Muscle layer of duodenum (tissue), 2 donors: ENCODE measurements around the gene TANC1.

Source experiments
- H3K27ac ChIP-seq: one replicate; pipeline ENCODE4 v1.7.0; 2013; ENCODE audit warnings: mild to moderate bottlenecking, low read length
- H3K27me3 ChIP-seq: one replicate; pipeline ENCODE4 v1.7.0; 2013; ENCODE audit warnings: low read depth, mild to moderate bottlenecking, control low read depth, low read length
- H3K36me3 ChIP-seq, 2 donors: one replicate each; pipeline ENCODE4 v1.7.0; 2013; ENCODE audit warnings: low read length in 2 of 2, control low read depth in 1 of 2, mild to moderate bottlenecking in 1 of 2; ENCODE audit not compliant: insufficient read depth in 2 of 2, control insufficient read depth in 1 of 2
- H3K4me1 ChIP-seq, 2 donors: one replicate each; pipeline ENCODE4 v1.7.0; 2013; ENCODE audit warnings: low read length in 2 of 2, mild to moderate bottlenecking in 2 of 2, control low read depth in 1 of 2, moderate library complexity in 1 of 2; ENCODE audit not compliant: insufficient read depth in 2 of 2, control insufficient read depth in 1 of 2
- H3K4me3 ChIP-seq, 2 donors: one replicate each; pipeline ENCODE4 v1.7.0; 2013; ENCODE audit warnings: low read length in 2 of 2, low read depth in 1 of 2, mild to moderate bottlenecking in 1 of 2
- H3K9me3 ChIP-seq, 2 donors: one replicate each; pipeline ENCODE4 v1.7.0; 2013; ENCODE audit warnings: low read length in 2 of 2, control low read depth in 1 of 2, mild to moderate bottlenecking in 1 of 2; ENCODE audit not compliant: control insufficient read depth in 1 of 2
- donor health status: healthy.

The TANC1 gene

GRCh38 chr2:158996378-158996993, 28.0 kb downstream of the TANC1 start:
- no peaks in the 10 kb centered on the region for H3K9me3 ChIP-seq
- H3K27ac ChIP-seq, result no peak overlapping the region
- no peak overlapping the region for H3K4me3 ChIP-seq
- H3K27me3 ChIP-seq, result no peaks in the 10 kb centered on the region
- H3K4me1 ChIP-seq, result peaks cover 23 to 29% of the 10 kb centered on the region in 2 donors
- no peaks in the 10 kb centered on the region for H3K36me3 ChIP-seq

GRCh38 chr2:158997037-158997790, 28.8 kb downstream of the TANC1 start:
- Histone ChIP-seq H3K9me3 (no peaks in the 10 kb centered on the region), H3K27ac (no peak overlapping the region), H3K27me3 (no peaks in the 10 kb centered on the region), H3K36me3 (no peaks in the 10 kb centered on the region), H3K4me1 (peaks cover 23 to 33% of the 10 kb centered on the region in 2 donors), H3K4me3 (no peak overlapping the region)

- H3K4me1 ChIP-seq, result peaks cover 26 to 46% of the 10 kb centered on the region in 2 donors
- no peaks in the 10 kb centered on the region for H3K36me3 ChIP-seq
- no peaks in the 10 kb centered on the region for H3K27me3 ChIP-seq
- no peak overlapping the region for H3K4me3 ChIP-seq
- H3K27ac ChIP-seq, result peak overlapping the region; percentile 48
- H3K9me3 ChIP-seq, result no peaks in the 10 kb centered on the region
Observed at GRCh38 chr2:158998551-158999248, 30.3 kb downstream of the TANC1 start.

- H3K4me3 ChIP-seq, result no peak overlapping the region
Observed at GRCh38 chr2:158999458-158999857, 31.0 kb downstream of the TANC1 start.

GRCh38 chr2:159000072-159000471, 31.6 kb downstream of the TANC1 start:
- Histone ChIP-seq H3K4me1 (peaks cover 26 to 46% of the 10 kb centered on the region in 2 donors), H3K27ac (peak overlapping the region; percentile 48), H3K9me3 (no peaks in the 10 kb centered on the region), H3K27me3 (no peaks in the 10 kb centered on the region), H3K4me3 (no peak overlapping the region), H3K36me3 (no peaks in the 10 kb centered on the region)

More at GRCh38 chr2:158999458-158999857, 31.0 kb downstream of the TANC1 start:
- H3K27me3 ChIP-seq, result no peaks in the 10 kb centered on the region
- no peaks in the 10 kb centered on the region for H3K9me3 ChIP-seq
- H3K4me1 ChIP-seq, result peaks cover 26 to 46% of the 10 kb centered on the region in 2 donors
- H3K36me3 ChIP-seq, result no peaks in the 10 kb centered on the region
- H3K27ac ChIP-seq, result peak overlapping the region; percentile 48

GRCh38 chr2:159002462-159003111, 34.1 kb downstream of the TANC1 start:
- peaks cover 0 to 4% of the 10 kb centered on the region in 2 donors for H3K36me3 ChIP-seq
- H3K27ac ChIP-seq, result no peak overlapping the region

GRCh38 chr2:159003555-159003954, 35.1 kb downstream of the TANC1 start:
- no peaks in the 10 kb centered on the region for H3K27me3 ChIP-seq
- H3K27ac ChIP-seq, result no peak overlapping the region
- H3K36me3 ChIP-seq, result peaks cover 0 to 4% of the 10 kb centered on the region in 2 donors
- peaks cover 14 to 32% of the 10 kb centered on the region in 2 donors for H3K4me1 ChIP-seq
- no peaks in the 10 kb centered on the region for H3K9me3 ChIP-seq
- no peak overlapping the region for H3K4me3 ChIP-seq

More at GRCh38 chr2:159002462-159003111, 34.1 kb downstream of the TANC1 start:
- H3K27me3 ChIP-seq, result no peaks in the 10 kb centered on the region
- peaks cover 18 to 35% of the 10 kb centered on the region in 2 donors for H3K4me1 ChIP-seq
- H3K4me3 ChIP-seq, result no peak overlapping the region
- no peaks in the 10 kb centered on the region for H3K9me3 ChIP-seq

- H3K36me3 ChIP-seq, result peaks cover 0 to 4% of the 10 kb centered on the region in 2 donors
- H3K9me3 ChIP-seq, result no peaks in the 10 kb centered on the region
- H3K4me1 ChIP-seq, result peaks cover 4 to 21% of the 10 kb centered on the region in 2 donors
- no peaks in the 10 kb centered on the region for H3K27me3 ChIP-seq
- no peak overlapping the region for H3K27ac ChIP-seq
- H3K4me3 ChIP-seq, result no peak overlapping the region
Observed at GRCh38 chr2:159004849-159005248, 36.4 kb downstream of the TANC1 start.

- Histone ChIP-seq H3K4me1 (peaks cover 0 to 24% of the 10 kb centered on the region in 2 donors), H3K27ac (no peak overlapping the region), H3K9me3 (peaks cover 0 to 2% of the 10 kb centered on the region in 2 donors), H3K36me3 (peaks cover 0 to 4% of the 10 kb centered on the region in 2 donors), H3K4me3 (no peak overlapping the region), H3K27me3 (no peaks in the 10 kb centered on the region)
Observed at GRCh38 chr2:159009940-159010339, 41.5 kb downstream of the TANC1 start.

- Histone ChIP-seq H3K36me3 (peaks cover 0 to 4% of the 10 kb centered on the region in 2 donors), H3K27ac (no peak overlapping the region), H3K27me3 (no peaks in the 10 kb centered on the region), H3K4me1 (peaks cover 0 to 24% of the 10 kb centered on the region in 2 donors), H3K4me3 (no peak overlapping the region), H3K9me3 (peaks cover 0 to 6% of the 10 kb centered on the region in 2 donors)
Observed at GRCh38 chr2:159010340-159010739, 41.9 kb downstream of the TANC1 start.

GRCh38 chr2:159010963-159011362, 42.5 kb downstream of the TANC1 start:
- H3K36me3 ChIP-seq, result peaks cover 4 to 5% of the 10 kb centered on the region in 2 donors
- H3K27ac ChIP-seq, result no peak overlapping the region
- H3K9me3 ChIP-seq, result peaks cover 0 to 13% of the 10 kb centered on the region in 2 donors
- no peaks in the 10 kb centered on the region for H3K27me3 ChIP-seq
- no peak overlapping the region for H3K4me3 ChIP-seq
- H3K4me1 ChIP-seq, result peaks cover 0 to 24% of the 10 kb centered on the region in 2 donors
